Activated CD8-positive, alpha-beta T cell treated with anti-CD3 and anti-CD28 coated beads for 36 hours (primary cell): ENCODE measurements around the gene C15orf61. TPM values are rescaled to one million over a fixed set of nuclear protein-coding genes. Genes with fewer than 3 reads are reported as not detected.

Source experiments
- ATAC-seq: fragments of 200-7000 bp; cut with Tn5 transposase; one replicate; pipeline ENCODE4 v1.10.0; 2021; ENCODE audit warnings: mild to moderate bottlenecking, moderate library complexity
- CTCF ChIA-PET: fragments of 350-600 bp; sonication (Branson Sonifier 250); formaldehyde crosslinking; loops from one replicate; lab custom pipeline; 2021; ENCODE audit warnings: antibody characterized with exemption; lab: Charles Lee
- POLR2A ChIA-PET: fragments of 350-600 bp; sonication (Branson Sonifier 250); formaldehyde crosslinking; loops from one replicate; lab custom pipeline; 2021; ENCODE audit warnings: antibody characterized with exemption; lab: Charles Lee
- DNase-seq: peaks from one replicate; pipeline ENCODE4 v3.0.0-alpha.2; 2020
- H3K27ac Mint-ChIP-seq: one replicate; pipeline ENCODE4 v1.8.0; 2021; ENCODE audit warnings: mild to moderate bottlenecking, mixed read lengths
- H3K27me3 Mint-ChIP-seq: one replicate; pipeline ENCODE4 v1.8.0; 2021; ENCODE audit warnings: mixed read lengths
- H3K36me3 Mint-ChIP-seq: one replicate; pipeline ENCODE4 v1.8.0; 2021; ENCODE audit warnings: low read depth, mixed read lengths
- H3K4me1 Mint-ChIP-seq: one replicate; pipeline ENCODE4 v1.8.0; 2021; ENCODE audit warnings: low read depth, mixed read lengths
- H3K4me3 Mint-ChIP-seq: one replicate; pipeline ENCODE4 v1.8.0; 2021; ENCODE audit warnings: mild to moderate bottlenecking, moderate library complexity, mixed read lengths
- H3K9me3 Mint-ChIP-seq: one replicate; pipeline ENCODE4 v1.8.0; 2021; ENCODE audit warnings: mixed read lengths
- intact Hi-C: fragments of 100-400 bp; cut with micrococcal nuclease; formaldehyde crosslinking; loops from one replicate; pipeline ENCODE4 v1.10.0; 2022
- total RNA-seq, 2 experiments: library from RNA; stranded (reverse); gene quantifications; one replicate each; pipeline ENCODE4 v1.2.3, GENCODE V29; 2021
- TF ChIP-seq, protein P1 (sequence below): fragments of 200-600 bp; IDR thresholded peaks from one replicate; pipeline ENCODE4 v1.8.0; 2022; ENCODE audit warnings: antibody characterized with exemption, mild to moderate bottlenecking

C15orf61 gene
- total RNA-seq, 2 experiments from 2014 or later = 7.5 to 7.8 TPM

DNA sequence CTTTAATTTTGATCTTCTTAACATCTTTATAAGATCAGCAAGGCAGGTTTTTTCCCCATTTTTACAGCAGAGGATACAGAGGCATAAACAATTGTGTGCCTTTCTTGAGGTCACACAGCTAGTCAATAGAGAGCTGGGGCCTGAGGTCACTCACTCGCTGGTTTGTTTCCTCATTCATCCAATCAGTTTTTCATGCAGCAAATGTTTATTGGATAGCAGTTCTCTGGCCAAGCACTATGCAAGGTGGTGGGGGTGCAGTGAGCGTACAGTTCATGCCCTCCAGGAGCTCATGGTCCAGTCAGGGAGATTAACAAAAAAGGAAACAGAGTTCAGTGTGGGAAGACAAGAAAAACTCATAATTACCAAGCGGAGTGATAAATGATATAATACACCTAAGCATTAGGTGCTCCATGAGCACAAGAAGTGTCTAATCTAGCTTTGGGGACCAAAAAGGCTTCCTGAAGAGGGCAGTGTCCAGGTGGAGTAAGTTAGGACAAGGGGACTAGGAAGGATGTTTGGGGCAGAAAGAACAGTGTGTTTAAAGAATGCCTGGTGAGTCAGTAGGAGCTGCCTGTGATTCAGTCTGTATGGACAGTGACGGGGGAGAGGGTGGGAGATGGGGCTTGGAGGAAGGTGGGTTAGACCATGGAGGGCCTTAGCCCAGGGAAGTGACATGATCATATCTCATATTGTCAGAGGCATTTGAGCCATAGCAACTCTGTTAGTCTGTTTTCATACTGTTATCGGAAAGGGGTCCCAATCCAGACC lies 50.9 kb downstream of the C15orf61 start:
- H3K4me1 Mint-ChIP-seq = peaks cover 6% of the 10 kb centered on the region
- intact Hi-C loops = no loop called here
- POLR2A ChIA-PET = interaction anchor here (0.7 kb wide), 1 partner anchor 1074 kb away, joined by 3 read pairs; the partner anchor contains the start of gene SNAPC5
- CTCF ChIA-PET = interaction anchor here (0.7 to 1.6 kb wide), 3 partner anchors 9 to 264 kb away, joined by 3 read pairs; no protein-coding TSS in a partner anchor
- no peaks in the 10 kb centered on the region for H3K9me3 Mint-ChIP-seq
- ATAC-seq (no peak), DNase-seq (no peak)
- TF ChIP-seq, protein P1, sequence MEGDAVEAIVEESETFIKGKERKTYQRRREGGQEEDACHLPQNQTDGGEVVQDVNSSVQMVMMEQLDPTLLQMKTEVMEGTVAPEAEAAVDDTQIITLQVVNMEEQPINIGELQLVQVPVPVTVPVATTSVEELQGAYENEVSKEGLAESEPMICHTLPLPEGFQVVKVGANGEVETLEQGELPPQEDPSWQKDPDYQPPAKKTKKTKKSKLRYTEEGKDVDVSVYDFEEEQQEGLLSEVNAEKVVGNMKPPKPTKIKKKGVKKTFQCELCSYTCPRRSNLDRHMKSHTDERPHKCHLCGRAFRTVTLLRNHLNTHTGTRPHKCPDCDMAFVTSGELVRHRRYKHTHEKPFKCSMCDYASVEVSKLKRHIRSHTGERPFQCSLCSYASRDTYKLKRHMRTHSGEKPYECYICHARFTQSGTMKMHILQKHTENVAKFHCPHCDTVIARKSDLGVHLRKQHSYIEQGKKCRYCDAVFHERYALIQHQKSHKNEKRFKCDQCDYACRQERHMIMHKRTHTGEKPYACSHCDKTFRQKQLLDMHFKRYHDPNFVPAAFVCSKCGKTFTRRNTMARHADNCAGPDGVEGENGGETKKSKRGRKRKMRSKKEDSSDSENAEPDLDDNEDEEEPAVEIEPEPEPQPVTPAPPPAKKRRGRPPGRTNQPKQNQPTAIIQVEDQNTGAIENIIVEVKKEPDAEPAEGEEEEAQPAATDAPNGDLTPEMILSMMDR = no peak
- peaks cover 4% of the 10 kb centered on the region for H3K36me3 Mint-ChIP-seq
- no peak overlapping the region for H3K4me3 Mint-ChIP-seq
- H3K27ac Mint-ChIP-seq = no peak overlapping the region
- H3K27me3 Mint-ChIP-seq = no peaks in the 10 kb centered on the region

DNA sequence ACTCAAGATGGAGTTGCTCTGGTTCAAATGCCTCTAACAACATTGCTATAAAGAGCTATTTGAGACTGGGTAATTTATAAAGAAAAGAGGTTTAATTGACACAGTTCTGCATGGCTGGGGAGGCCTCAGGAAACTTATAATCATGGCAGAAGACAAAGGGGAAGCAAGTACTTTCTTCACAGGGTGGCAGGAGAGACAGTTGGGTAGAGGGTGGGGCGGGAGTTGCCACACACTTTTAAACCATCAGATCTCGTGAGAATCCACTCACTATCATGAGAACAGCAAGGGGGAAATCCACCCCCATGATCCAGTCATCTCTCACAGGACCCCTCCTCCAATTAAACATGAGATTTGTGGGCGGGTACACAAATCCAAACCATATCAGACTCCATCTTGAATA lies 52.3 kb downstream of the C15orf61 start:
- POLR2A ChIA-PET = no interaction called here
- TF ChIP-seq, protein P1 = no peak

DNA sequence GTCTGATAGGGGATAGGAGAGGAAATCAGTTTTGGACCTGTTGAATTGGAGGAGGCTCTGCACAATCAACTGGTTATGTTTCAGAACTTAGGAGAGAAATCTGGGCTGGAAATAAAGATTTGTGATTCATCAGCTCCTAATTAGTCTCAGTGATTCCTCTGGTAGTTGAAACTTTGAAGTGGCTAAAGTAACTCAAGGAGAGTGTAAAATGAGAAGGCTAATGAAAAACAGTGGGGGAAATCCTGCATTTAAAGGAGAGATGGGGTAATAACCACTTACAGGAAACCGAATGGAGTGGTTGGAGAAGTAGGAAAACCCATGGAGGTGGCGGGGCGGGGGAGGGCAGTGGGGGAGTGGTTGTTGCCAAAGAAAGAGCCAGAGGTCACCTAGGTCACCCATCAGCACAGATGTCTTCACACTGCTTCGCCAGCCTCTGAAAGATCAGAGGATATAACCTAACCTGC lies 54.1 kb downstream of the C15orf61 start:
- intact Hi-C loops = no loop called here
- peaks cover 4% of the 10 kb centered on the region for H3K36me3 Mint-ChIP-seq
- no peak overlapping the region for H3K27ac Mint-ChIP-seq
- CTCF ChIA-PET = no interaction called here
- no peaks in the 10 kb centered on the region for H3K9me3 Mint-ChIP-seq
- no peak overlapping the region for H3K4me3 Mint-ChIP-seq
- TF ChIP-seq, protein P1 = no peak
- POLR2A ChIA-PET = interaction anchor here (1.0 kb wide), 1 partner anchor 9 kb away, joined by 3 read pairs; no protein-coding TSS in a partner anchor
- H3K4me1 Mint-ChIP-seq = peaks cover 6% of the 10 kb centered on the region
- DNase-seq (no peak), ATAC-seq (no peak)
- no peaks in the 10 kb centered on the region for H3K27me3 Mint-ChIP-seq

More for the DNA sequence above, 52.3 kb downstream of the C15orf61 start:
- no peak overlapping the region for H3K27ac Mint-ChIP-seq
- peaks cover 4% of the 10 kb centered on the region for H3K36me3 Mint-ChIP-seq
- intact Hi-C loops = no loop called here
- H3K4me3 Mint-ChIP-seq = no peak overlapping the region
- H3K27me3 Mint-ChIP-seq = no peaks in the 10 kb centered on the region
- DNase-seq (no peak), ATAC-seq (no peak)
- no peaks in the 10 kb centered on the region for H3K9me3 Mint-ChIP-seq
- peaks cover 6% of the 10 kb centered on the region for H3K4me1 Mint-ChIP-seq
- CTCF ChIA-PET = interaction anchor here (0.8 kb wide), 1 partner anchor 71 kb away, joined by 3 read pairs; no protein-coding TSS in a partner anchor

DNA sequence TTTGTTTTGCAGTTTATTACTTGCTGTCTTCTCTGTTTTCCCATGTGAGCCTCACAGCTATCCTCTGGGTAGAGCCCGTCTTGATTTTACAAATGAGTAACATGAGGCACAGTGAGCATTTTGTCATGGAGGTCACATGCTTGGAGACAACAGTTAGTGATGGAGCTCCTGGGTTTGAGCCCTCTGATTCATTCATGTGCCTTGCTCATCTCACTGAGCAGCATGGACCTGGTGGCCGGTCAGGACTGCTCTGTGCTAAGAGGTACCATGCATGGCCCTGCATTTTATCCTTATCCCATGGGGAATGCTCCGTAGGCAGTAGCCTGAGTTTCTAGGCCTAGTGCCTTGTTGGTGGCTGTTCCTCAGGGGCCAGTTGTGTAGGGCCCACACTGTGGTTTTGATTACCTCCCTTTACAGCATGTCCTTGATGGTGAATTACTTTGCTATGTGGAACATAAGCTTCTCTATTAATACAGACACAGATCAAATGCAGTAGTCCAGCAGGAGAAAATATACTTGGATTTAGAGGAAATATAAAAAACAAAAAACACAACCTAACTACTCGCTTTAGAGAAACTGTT lies 57.2 kb downstream of the C15orf61 start:
- intact Hi-C loops = no loop called here
- TF ChIP-seq, protein P1 = no peak
- POLR2A ChIA-PET = interaction anchor here (1.3 kb wide), 1 partner anchor 20 kb away, joined by 3 read pairs; no protein-coding TSS in a partner anchor
- H3K4me3 Mint-ChIP-seq = no peak overlapping the region
- H3K27ac Mint-ChIP-seq = no peak overlapping the region
- H3K36me3 Mint-ChIP-seq = peaks cover 4% of the 10 kb centered on the region
- ATAC-seq (no peak), DNase-seq (no peak)
- no peaks in the 10 kb centered on the region for H3K27me3 Mint-ChIP-seq
- peaks cover 6% of the 10 kb centered on the region for H3K4me1 Mint-ChIP-seq
- H3K9me3 Mint-ChIP-seq = no peaks in the 10 kb centered on the region
- CTCF ChIA-PET = interaction anchor here (1.2 kb wide), 1 partner anchor 36 kb away, joined by 3 read pairs; no protein-coding TSS in a partner anchor
